ENCODE results near the gene VTI1A. TPM values are rescaled to one million over a fixed set of nuclear protein-coding genes. Genes with fewer than 3 reads are reported as not detected.

Gene VTI1A
- total RNA-seq, 2 donors from 2014 or later: 71.6 to 139 TPM

GRCh38 chr10:112471878-112472487 lies 25.0 kb downstream of the VTI1A start:
- no peaks in the 10 kb centered on the region for H3K36me3 ChIP-seq
- H3K27ac ChIP-seq: no peak overlapping the region
- ATAC-seq (ENCODE audit: insufficient number of reproducible peaks, low FRiP score, low read depth): peak; percentile 79
- TF ChIP-seq CTCF (IDR thresholded peaks at IDR 0.05): peak; percentile 65
- H3K9me3 ChIP-seq: no peaks in the 10 kb centered on the region
- no peaks in the 10 kb centered on the region for H3K27me3 ChIP-seq (replicated peaks; ENCODE audit: insufficient read depth)
- peaks cover 0 to 10% of the 10 kb centered on the region in 2 donors for H3K4me1 ChIP-seq (ENCODE audit: control insufficient read depth in 1 of 2, low read depth in 2 of 2)
- no peak overlapping the region for H3K4me3 ChIP-seq
- DNase-seq (ENCODE audit: low spot score): no peak

GRCh38 chr10:112475575-112476218 lies 28.7 kb downstream of the VTI1A start:
- Histone ChIP-seq H3K9me3 (no peaks in the 10 kb centered on the region), H3K4me1 (ENCODE audit: control insufficient read depth in 1 of 2, low read depth in 2 of 2) (peaks cover 0 to 10% of the 10 kb centered on the region in 2 donors), H3K27me3 (replicated peaks; ENCODE audit: insufficient read depth) (no peaks in the 10 kb centered on the region), H3K27ac (no peak overlapping the region), H3K36me3 (no peaks in the 10 kb centered on the region), H3K4me3 (no peak overlapping the region)
- DNase-seq (ENCODE audit: low spot score) (no peak), ATAC-seq (ENCODE audit: insufficient number of reproducible peaks, low FRiP score, low read depth) (no peak)
- peak; percentile 22 for TF ChIP-seq CTCF (IDR thresholded peaks at IDR 0.05)

- Histone ChIP-seq H3K4me1 (ENCODE audit: control insufficient read depth in 1 of 2, low read depth in 2 of 2) (no peaks in the 10 kb centered on the region), H3K36me3 (no peaks in the 10 kb centered on the region), H3K27me3 (replicated peaks; ENCODE audit: insufficient read depth) (no peaks in the 10 kb centered on the region), H3K4me3 (no peak overlapping the region), H3K27ac (no peak overlapping the region), H3K9me3 (no peaks in the 10 kb centered on the region)
- no peak for DNase-seq (ENCODE audit: low spot score)
- no peak for ATAC-seq (ENCODE audit: insufficient number of reproducible peaks, low FRiP score, low read depth)
- TF ChIP-seq CTCF (IDR thresholded peaks at IDR 0.05): no peak
These were observed 34.6 kb downstream of the VTI1A start for GRCh38 chr10:112481602-112482001.

GRCh38 chr10:112484399-112484798 lies 37.4 kb downstream of the VTI1A start:
- no peaks in the 10 kb centered on the region for H3K36me3 ChIP-seq
- no peak for ATAC-seq (ENCODE audit: insufficient number of reproducible peaks, low FRiP score, low read depth)

More at GRCh38 chr10:112484399-112484798, 37.4 kb downstream of the VTI1A start:
- no peak for DNase-seq (ENCODE audit: low spot score)
- Histone ChIP-seq H3K4me1 (ENCODE audit: control insufficient read depth in 1 of 2, low read depth in 2 of 2) (no peaks in the 10 kb centered on the region), H3K9me3 (no peaks in the 10 kb centered on the region), H3K27ac (no peak overlapping the region), H3K4me3 (no peak overlapping the region), H3K27me3 (replicated peaks; ENCODE audit: insufficient read depth) (no peaks in the 10 kb centered on the region)
- TF ChIP-seq CTCF (IDR thresholded peaks at IDR 0.05): no peak

Data from thoracic aorta (tissue), 2 donors.